ENCODE results near the gene C6orf120.
"Not testable (repeated sequence)": the region's sequence is repeated elsewhere in the genome, so short reads cannot be mapped to it uniquely, and the experiment has no call there.

Gene C6orf120

GRCh38 chr6:169675011-169675410 is 26.9 kb upstream of the C6orf120 start:
- no peak for DNase-seq

GRCh38 chr6:169677096-169677495 is 24.8 kb upstream of the C6orf120 start:
- DNase-seq = no peak

- DNase-seq = no peak
Measured at GRCh38 chr6:169678342-169678741, 23.6 kb upstream of the C6orf120 start.

GRCh38 chr6:169684056-169684455 is 17.9 kb upstream of the C6orf120 start:
- no peak for DNase-seq

DNA sequence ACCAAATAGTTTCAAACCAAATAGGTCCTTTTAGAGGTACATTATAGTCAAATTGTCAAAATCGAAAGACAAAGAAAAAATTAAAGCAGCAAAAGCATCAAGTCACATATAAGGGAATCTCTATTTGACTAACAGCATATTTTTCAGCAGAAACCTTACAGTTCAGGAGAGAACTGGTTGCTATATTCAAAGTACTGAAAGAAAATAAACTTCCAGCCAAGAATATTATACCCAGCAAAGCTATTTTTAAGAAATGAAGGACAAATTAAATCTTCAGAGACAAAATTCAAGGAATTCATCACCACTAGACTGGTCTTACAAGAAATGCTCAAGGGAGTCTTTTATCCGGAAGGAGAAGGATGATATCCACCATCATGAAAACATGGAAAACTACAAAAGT is 16.1 kb upstream of the C6orf120 start:
- DNase-seq = no peak

DNA sequence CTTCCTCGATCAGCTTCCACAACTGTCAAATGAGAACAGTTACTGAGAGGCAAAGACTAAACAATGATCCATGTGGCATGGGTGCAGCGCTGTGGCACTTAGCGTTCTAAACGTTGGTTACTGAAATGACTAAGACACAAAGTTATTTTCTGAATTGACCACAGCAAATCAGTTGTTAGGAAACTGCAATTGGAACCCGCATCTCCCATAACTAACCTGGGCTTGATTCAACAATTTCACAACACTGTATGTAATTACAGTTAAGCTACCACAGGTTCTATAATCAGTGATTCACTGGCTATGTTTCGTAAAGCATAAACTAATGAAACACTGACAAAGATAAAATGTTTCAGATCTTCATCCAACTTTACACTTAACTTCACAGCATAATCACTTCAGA is 12.6 kb upstream of the C6orf120 start:
- no peak for DNase-seq

- DNase-seq = no peak
Measured at GRCh38 chr6:169691260-169691659, 10.7 kb upstream of the C6orf120 start.

DNA sequence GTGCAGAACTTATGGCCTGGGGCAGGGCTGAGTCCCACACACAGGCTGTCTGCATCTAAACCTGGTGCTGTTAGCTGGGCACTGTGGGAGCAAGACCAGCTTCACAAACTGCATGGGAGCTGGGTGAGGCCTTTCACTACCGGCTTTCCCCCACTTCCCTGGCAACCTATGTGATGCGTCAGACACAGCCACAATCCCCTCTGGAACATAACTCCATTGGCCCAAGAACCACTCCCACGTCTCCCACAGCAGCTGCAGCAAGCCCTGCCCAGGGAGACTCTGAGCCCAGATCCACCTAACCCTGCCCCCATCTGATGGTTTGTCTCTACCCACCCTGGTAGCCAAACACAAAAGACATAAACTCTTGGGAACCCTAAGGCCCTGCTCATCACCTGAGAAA is 9.4 kb upstream of the C6orf120 start:
- no peak for DNase-seq

DNA sequence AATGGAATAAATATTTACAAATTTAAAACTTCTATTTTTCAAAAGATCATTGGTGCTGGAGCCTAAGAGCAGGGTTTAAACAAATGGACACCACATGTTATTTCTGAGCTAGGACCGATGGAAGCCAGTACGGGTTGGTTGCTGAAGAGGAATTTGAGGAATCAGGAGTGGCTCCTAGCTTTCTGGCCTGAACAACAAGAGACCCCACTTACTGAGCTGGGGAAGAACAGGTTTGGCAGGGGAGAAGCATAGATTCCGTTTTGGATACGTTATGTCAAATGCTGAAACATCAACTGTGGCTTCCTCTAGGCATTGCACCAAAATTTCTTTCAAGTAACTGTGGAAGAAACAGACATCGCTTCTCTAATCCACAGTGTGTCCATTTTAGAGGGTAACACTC is 6.8 kb upstream of the C6orf120 start:
- no peak for DNase-seq

DNA sequence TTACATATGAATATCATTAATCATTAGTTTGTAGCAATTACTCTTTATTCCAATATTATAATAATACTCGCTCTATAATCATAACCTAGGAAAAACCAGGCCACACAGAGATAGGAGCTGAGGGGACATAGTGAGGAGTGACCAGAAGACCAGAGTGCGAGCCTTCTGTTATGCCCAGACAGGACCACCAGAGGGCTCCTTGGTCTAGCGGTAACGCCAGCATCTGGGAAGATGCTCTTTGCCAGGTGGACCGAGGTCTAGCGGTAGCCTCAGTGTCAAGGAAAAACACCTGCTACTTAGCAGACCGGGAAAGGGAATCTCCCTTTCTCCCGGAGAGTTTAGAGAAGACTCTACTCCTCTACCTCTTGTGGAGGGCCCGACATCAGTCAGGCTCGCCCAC is 4.8 kb upstream of the C6orf120 start:
- not testable (repeated sequence) for DNase-seq

DNA sequence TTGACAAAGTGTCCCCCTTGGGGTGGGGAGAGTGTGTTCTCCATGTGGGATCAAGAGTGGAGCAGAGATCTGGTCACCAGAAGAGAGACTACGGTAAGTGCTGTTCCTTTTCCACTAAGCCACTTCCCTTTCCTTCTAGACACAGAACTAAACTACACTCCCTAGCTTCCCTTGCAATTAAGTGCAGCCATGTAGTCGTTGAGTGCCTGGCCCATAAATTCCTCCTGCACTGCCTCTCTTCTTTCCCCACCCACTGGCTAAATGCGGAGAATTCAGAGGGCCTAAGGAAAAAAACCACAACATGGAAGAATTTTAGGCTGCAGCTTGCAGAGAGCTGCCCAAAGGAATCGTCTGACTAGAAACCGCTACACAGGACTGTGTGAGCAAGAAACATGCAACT is 1.6 kb upstream of the C6orf120 start:
- DNase-seq = no peak

DNA sequence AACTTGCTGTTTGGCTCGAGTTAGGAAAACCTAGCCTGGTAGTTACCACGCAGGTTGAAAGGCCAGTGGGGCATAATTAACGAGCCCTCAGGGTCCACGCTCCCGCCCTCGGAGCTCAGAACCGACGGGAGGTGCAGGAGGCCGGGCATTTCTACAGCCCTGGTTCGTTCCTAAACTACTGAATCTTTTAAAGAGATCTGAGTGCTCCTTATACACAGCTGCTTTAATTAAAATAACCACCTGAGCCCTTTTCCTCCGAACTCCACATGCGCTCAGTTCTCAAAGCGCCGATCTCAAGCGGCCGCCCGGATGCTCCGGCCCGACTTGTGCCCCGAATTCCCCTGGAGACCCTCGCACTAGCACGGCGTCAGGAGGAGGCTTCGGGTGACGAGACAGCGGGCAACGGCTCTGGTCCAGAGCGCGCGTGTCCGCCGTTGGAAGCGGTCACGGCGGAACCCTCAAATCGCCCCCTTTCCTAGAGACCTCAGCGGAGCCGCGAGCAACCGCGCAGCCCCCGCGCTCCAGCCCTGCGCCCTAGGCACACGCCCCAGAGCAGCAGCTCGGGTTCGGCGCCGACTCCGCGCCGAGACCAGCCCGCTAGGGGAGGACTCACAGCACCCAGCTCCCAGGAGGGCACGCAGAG is 494 bp upstream of the C6orf120 start:
- no peak for DNase-seq

GRCh38 chr6:169702840-169703246 is 917 bp downstream of the C6orf120 start:
- DNase-seq = no peak

DNA sequence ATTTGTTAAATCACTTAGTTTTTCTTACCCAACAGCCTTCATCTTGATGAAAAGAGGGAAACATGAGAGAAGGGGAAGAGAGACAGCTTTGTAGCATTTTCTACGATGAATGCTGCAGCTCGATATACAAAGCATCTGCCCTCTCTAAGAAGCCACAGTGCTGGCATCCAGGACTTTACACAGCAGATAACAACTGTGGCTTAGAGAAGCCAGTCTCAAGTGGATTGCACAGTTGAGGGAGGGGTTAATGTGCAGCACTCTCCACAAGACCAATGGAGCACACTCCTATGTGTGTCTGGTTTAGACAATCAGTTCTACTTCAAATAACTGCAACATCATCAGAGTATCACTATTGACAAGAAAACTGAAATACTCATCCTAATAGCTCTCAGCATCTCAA is 5.8 kb downstream of the C6orf120 start:
- DNase-seq = no peak

DNA sequence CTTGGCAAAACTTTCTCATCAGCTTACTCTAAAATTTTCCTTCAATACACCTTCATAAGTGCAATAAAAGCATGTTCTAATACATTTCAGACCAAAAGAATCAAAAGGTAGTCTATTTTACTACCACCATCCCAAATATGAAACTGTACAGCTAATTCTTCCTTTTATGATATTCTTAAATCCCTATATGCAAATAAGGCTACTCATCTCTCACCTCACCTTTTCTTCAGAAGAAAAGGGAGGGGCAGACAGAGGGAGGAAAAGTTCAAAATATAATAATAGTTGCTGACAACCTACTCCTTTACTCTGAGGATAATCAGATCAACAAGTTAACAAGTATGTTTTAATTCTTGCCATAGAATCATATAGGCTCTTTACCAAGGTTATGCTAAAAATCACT is 7.4 kb downstream of the C6orf120 start:
- DNase-seq = no peak

GRCh38 chr6:169710009-169710408 is 8.1 kb downstream of the C6orf120 start:
- no peak for DNase-seq

GRCh38 chr6:169714178-169714577 is 12.3 kb downstream of the C6orf120 start:
- DNase-seq = no peak

- no peak for DNase-seq
Measured at GRCh38 chr6:169714595-169714994, 12.7 kb downstream of the C6orf120 start.

- no peak for DNase-seq
Measured at GRCh38 chr6:169719117-169719516, 17.2 kb downstream of the C6orf120 start.

- no peak for DNase-seq
Measured at GRCh38 chr6:169720207-169720855, 18.4 kb downstream of the C6orf120 start.

DNA sequence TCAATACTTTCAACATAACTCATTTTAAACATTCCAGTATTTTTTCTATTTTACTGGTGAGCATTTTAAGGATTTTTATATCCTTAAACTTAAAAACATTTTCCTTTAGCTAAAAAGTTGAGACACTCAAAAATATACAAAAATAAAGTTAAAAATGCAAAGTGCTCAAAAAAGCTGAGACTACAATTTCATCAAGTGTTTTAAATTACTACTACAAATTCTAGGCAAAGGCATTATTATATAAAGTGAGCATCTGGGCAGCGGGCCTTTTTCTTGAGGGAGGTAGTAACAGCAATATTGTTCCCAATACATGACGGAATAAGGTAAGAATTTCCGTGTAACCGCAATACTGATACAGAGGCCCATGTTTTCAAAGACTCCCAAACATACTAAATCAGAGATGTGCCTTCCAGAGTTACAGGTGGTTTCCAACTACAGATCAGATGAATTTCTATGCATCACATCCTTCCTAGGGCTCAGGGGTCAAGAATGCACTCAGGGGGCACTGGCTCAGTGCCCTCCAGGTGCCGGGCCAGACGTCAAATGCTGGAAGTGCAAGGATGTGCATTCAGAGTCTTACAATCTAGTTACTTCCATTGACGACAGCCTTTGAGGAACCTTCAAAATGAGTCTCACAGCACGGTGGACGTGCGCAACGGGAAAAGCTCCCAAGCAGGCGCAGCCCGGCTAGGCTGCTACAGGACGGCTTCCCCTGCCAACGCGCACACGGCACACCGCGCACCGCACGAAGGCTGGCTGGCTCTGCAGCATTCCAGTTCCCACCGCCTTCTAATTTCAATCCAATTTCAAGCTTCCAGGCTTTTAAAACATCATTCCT is 20.7 kb downstream of the C6orf120 start:
- DNase-seq = peak; percentile 75

GRCh38 chr6:169723200-169723909 is 21.4 kb downstream of the C6orf120 start:
- peak; percentile 85 for DNase-seq

DNA sequence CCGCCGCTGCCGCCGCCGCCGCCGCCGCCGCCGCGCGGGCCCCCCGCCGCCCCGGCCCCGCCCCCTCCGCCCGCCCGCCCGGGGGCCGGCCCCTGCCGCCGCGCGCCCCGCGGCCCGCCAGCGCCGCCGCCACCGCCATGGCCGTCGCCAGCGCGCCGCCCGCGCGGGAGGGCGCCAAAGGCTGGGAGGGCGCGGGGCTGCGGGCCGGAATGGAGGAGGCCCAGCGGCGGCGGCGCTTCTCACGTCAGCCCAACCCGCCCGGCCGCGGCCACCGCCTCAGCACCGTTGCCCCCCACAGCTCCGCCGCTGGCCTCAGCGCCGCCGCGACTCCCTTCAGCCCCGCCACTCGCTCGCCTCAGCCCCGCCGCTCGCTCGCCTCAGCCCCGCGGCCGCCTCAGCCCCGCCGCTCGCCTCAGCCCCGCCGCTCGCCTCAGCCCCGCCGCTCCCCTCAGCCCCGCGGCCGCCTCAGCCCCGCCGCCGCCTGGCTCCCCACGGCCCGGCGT is 22.1 kb downstream of the C6orf120 start:
- peak; percentile 64 for DNase-seq
